Inflammatory macrophage (primary cell): ENCODE data around the gene RHBDD1.

Source experiments
- DNase-seq, 2 donors: peaks; one replicate each; pipeline ENCODE4 v3.0.0-alpha.2; 2020 to 2022

RHBDD1 gene

DNA sequence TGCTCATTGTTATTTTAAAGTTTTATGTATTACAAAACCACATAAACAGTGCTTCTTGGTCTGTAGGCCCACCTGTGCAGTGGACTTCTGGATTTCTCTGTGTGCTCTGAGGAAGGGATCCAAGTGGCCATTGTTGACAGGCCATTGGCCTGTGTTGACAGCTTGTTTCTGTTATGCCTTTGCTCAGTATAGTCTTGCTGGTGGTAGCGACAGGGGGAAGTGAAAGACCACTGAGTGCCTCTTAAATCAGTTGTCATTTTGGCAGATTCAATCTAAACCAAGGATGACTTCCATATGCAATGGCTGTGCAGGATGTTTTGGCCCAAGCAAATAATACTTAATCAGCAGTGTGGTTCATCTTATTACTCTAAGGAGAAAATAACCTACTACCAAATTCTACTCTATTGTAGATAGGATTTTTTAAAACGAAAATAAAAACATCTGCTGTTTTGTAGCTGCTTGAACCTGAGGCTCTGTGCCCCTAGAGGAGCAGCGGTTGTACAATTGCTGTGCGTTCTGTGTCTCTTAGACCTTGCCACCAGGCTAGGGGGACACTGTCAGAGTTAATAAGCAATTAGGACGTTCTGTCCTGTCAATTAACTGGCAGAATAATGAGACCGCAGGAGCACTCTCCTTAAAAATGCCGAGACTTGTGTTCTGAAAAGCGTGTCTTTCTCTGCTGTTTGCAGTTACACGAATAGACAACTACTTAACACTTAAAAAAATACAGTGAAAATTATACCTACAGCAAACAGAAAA, 108.2 kb downstream of the RHBDD1 start:
- no peak for DNase-seq

DNA sequence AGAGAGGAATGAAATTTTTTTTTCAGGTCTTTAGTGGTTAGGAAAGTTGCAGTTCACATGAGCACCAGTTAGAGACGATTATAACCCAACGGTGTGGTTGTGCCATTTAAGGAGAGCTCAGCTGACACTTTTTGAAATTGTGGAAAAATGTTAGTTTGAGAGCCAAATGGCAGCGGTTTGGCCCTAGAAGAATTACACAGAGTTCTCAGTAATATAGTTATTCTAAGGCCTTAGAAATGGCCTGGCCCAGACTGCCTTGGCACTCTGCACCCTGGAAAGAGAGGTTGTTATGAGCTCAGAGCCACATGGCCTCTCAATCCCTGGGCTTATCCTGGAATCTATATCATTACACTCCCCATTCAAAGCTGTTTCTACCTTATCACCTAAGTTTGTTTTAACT, 117.4 kb downstream of the RHBDD1 start:
- DNase-seq: no peak

DNA sequence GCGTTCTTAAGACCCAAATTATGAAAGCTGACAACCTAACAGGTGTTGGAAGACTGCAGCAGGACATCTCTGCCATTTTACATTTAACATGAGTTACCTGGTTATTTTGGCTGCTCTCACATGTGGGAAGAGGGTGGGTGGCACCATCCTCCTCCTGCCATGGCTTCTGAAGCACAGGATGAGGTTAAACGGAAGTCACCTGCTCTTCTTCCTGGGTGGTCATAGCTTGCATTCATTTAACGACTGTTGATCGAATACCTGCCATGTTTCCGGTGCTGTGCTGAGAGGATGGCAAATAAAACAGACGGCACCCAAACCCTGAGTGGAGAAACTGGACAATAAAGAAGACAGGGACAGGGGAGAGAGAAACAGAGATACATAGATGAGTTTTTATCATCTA, 118.0 kb downstream of the RHBDD1 start:
- DNase-seq: no peak

DNA sequence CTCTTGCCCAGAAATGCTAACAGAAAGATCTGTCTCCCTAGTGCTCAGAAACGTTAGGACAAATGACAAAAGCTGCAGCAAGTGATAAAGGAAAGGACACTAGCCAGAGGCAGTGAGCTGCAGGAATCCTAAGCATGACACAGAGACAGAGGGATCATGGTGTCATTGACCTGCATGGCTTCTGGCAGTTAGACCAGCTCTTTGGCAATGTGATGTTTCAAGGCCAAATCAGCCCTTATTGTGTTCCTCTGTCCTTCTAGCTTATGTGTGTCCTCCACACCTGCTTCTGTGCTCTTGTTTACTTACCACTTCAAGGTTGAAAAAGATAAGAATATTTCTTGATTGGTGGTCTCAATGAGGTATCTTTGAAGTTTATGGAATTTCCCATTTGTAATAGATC, 120.8 kb downstream of the RHBDD1 start:
- DNase-seq: no peak

DNA sequence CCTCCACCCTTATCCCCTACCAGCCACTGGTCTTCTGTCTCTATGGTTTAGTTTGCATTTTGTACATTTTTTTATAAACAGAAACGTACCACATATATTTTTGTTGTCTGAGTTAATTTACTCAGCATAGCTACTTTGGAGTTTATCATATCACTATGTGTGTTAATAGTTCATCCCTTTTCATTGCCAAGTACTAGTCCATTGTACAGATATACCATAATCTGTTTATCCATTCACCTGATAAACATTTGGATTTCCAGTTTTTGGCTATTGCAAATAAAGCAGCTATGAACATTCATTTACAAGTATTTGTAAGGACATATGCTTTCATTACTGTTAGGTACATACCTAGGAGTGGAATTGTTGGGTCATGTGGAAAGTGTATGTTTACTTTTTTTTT, 123.6 kb downstream of the RHBDD1 start:
- DNase-seq: no peak

DNA sequence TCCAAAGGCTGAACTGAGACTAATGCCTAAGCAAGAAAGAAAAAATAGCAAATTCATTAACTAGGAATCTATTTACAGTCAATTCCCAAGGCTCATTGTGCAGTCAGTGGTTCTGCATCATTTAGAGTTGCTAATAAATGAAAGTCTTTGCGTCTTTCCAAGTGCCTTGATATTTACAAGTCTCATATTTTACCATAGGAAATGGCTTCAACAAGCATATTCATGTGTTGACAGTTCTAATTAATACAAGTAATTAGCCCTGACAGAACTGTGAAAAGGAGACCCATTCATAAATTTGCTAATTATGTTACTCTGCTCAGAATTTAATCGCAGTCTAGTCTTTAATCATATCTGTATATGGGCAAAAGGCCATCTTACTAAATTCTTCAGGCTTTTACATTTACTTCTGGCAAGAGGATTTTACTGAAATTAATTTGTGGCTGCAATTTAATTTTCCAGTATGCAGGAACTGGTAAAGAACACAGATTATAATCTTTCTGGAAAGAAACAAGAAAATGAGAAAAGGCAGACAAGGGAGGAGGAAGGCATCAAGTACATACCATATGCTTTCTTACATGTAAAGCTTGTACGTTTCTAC, 126.4 kb downstream of the RHBDD1 start:
- DNase-seq: no peak

DNA sequence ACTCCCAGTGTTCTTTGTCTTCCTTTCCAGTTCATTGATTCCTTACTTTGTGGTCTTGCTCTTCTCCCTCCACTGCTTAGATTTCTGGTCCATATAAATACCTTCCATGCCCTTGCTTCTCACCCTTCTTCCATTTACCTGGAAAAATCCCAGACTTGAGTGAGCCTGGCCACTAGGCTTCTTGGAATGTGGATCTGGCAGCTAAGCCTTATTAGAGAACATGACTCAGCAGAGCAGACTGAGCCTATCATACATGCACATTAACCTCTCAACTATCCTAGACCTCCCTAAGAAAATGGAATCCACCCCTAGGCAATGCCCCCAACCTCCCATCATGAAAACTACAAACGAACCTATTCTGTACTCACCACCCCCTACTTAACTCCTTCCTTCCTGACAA, 127.7 kb downstream of the RHBDD1 start:
- DNase-seq: no peak

DNA sequence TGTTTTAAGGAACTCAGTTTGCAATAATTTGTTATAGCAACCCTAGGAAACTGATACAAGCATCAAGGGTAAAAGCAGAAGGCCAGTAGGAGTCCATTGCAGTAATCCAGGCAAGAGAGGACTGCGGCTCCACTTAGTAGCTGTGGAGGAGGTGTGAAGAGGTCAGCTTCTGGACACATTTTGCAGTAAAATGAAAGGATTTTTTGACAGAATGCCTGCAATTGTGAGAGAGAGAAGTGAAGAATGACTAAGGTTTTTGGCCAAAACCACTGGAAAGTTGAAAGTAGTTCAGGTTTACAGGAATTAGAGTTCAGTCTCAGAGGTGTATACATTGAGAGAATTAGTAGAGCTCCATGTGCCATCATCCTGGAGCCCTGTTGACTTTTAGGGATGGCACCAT, 129.5 kb downstream of the RHBDD1 start:
- DNase-seq: peak in 1 of 2 donors; percentile 6

DNA sequence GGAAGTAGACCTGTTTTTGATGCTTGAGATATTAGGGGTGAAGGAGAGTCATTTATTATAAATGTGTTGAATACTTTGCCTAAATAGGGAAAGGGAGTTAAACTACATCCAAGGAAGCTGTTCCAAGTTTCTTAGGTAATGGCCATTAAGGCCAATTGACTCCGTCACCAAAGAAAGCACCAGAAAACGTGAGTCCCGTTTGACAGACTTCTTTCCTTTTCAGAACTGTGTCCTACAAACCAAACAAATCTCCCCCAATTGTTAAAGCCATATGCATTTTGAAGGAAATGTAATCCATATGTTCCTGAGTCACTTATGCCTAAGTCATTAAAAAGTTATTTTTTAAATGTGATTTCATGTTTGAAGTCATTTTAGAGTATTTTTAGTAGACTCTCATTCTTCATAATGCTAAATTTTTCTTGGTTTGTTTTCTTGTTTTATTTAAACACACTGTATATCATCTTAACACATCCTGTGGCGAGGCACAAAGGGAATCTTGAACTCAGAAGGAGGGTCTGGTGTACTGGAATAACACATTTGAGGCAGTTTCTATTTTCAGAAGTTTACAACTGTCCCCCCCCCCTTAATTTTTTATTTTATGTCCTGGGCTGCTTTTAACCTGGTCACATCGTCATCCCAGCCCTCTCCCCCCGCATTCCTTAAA, 133.7 kb downstream of the RHBDD1 start:
- DNase-seq: no peak

DNA sequence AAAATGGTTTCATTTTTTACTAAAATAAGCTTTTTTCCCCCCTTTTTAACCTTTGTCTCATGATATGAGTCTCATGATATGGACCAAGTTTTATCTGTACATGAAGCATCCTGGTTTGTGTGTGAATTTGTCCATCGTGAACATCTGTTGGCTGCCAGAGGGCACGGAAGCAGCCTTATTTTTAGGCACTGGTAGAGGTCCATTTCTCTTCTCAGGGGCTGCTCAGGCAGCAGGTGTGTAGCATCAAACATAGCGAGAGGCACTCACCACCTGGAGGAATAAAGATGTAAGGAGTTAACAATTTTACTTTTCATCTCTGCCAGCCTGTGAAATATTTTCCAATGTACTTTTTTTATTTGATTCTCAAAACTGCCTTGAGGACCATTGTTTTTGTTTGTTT, 134.5 kb downstream of the RHBDD1 start:
- no peak for DNase-seq

DNA sequence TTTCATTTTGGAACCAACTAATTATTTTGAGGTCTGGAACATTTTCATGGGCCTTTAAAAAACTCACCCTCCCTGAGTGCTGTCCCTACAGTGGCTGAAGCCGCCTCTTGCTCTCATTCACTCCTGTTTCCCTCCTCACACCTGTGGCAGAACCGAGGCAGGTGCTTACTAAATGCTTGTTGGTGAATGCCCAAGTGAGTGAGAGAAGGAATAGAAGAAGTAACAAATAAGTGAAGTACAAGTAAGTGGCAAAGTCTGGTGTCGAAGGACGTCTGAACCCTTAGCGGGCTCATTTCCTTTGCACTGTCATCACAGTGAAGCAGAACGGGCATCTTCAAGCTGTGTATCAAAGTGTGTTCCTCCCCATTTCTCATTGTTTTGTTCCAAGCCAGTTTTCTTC, 135.2 kb downstream of the RHBDD1 start:
- no peak for DNase-seq

DNA sequence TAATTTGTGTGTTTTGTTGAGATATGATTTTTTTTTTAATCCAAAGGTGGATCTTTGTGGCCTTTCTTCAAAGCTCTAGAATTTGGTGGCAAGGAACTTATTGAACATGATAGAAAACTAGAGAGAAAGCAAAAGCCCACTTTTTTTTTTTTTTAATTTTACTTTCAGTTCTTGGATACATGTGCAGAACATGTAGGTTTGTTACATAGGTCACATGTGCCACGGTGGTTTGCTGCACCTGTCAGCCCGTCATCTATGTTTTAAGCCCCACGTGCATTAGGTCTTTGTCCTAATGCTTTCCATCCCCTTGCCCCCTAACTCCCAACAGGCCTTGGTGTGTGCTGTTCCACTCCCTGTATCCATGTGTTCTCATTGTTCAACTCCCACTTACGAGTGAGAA, 135.9 kb downstream of the RHBDD1 start:
- DNase-seq: no peak

DNA sequence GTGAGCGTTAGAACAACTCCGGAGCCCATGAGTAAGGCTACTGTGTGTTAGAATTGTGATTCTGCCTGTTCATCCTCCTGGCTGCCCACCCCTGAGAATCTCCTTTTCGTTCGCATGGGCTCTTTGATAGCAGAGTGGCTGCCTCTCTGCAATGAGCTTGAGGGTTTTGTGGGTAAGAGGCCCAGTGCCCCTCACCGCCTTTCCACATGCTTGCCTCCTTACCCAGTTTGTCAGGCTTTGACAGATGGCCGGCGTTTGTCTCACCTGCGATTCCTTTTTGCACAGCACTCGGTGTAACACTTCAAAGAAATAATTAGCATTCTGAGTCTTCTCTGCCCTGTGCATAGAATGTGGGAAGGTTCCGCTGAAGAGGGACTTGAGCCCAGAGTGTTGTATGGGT, 138.0 kb downstream of the RHBDD1 start:
- no peak for DNase-seq

DNA sequence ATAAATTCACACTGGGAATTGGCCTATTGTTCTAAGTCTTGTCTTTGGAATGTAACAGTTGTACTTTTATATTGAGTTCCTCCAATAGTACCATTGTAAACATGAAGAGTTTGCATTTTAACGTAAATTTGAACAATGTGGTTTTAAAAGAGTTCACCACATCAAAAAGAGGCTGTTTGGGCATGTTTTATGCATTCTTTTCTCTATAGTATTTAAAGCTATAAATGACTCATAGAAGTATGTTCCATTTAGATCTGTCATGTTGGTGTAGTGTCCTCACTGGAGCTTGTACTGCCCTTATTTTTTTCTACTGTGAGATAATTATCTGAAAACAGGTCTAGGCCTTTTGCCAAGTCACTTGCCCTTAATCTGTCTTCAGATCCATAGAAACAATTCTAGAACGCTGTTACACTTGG, 141.9 kb downstream of the RHBDD1 start:
- no peak for DNase-seq

DNA sequence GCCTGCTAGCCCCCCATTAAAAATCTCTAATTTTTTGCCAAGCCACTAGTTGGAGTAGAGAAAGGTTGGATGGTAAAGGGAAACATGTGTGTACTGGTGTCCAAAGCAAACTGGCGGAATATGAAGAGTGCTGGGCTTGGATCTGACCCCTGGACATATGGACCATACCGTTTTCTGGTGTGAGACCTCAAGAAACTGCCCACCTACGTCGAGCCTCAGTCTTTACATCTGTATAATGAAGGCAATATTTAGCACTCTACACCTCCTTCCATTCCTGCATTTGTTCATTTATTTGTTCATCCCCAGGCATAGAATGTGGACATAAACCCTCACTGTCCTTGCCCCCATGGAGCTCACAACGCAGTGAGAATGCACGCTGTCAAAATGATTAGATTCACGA, 142.4 kb downstream of the RHBDD1 start:
- no peak for DNase-seq

DNA sequence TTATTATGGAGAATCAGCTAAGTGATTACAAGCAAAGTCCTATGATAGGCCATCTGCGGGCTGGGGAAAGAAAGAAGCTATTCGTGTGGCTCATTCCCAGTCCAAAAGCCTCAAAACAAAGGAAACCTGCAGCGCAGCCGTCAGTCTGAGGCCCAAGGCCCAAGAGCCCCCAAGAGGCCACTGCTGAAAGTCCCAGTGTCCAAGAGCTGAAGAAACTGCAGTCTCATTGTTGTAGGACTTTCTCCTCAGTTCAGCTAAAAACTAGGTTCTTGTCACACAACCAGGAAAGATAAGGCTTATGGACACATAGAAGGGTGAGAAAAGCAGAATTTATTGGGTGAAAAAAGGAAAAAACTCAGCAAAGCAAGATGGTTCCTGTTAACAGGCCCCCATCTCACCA, 143.2 kb downstream of the RHBDD1 start:
- DNase-seq: no peak

DNA sequence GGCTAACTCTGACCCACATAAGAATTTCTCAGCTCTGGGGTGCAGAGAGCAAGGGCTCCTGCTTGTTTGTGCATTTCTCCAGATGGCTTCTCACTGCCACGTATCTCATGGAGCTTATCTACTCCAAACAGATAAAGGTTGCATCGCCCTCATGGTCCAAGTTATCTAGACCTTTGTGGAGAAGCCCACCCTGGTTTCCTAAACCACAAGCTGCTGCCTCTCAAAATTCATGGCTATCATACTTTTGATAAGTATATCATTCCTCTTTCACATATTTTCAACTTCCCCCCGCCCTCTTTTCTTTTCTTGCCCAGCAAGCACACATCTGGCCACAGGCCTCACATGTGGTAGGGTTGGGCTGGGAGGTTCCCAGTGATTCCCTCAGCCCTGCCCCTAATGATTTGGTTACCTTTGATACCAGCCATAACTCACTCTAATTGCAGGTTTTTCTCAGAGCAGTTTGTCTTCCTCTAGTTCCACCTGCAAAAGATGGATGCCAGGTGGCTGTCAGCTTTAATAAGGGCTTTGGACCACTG, 146.0 kb downstream of the RHBDD1 start:
- no peak for DNase-seq

DNA sequence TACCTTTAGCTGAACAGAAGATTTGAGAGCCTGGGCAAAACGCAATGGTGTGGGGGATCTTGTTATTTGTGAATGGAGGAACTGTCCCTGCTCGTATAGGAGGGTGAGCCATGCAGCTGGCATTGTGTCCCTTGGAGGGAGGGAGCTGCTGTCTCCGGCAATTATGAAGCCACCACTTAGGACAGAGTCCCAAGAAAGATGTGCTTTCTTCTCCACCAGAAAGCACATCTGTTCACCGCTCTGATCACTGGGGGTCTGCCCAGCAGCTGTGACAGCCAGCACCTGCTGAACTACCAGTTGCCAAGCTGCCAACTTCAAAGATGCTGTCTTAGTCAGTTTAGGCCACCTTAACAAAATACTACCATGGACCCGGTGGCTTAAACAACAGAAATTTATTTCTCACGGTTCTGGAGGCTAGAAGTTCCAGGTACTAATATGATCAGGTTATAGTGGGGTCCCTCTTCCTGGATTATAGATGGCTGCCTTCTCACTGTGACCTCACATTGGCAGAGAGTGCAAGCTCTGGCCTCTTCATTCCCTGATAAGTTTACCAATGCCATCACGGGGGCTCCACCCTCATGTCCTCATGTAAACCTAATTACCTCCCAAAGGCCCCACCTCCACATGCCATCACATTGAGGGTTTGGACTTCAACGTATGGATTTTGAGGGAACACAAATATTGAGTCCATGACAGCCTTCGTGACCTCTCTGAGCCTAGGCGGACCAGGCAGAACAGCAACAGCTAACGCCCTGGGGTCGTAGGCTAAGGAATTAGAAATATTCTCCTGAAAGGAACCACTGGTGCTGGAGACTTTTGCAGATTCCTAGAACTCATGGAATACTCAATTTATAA, 148.3 kb downstream of the RHBDD1 start:
- DNase-seq: no peak

DNA sequence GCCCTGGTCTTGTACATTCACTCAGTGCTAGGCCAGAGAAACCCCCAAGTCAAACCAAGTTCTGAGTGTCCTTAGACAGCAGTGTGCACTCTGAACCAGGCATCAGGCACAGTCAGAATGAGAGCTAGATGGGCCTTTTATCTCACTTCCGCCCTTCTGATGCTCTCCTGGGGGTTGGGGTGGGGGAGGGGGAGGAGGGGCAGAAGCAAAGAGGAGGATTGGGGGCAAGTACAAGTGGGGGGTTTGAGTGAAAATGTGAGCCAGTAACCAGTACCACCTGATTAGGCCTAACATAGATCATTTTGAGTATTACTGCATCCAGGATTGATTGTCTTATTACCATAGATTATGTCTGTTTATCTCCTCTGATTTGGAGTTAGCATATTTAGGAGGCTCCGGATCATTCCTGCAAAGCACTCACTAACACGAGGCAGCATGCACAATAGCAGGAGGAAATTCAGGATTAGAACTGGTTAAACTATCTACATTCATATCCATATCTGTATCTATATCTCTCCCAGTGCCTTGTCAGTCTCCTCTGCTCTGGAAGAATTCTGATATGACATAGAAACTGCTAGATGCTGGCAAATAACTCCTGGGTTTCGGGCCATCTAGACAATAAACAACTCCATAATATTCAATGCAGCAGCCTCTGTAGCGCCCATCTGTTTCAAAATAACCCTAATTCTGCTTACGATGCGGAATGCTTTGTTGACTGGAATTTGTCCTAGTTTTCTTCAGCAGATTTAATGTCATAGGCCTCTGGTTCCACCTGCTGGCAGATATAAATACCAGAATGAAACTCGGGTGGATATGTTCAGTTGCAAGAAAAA, 149.1 kb downstream of the RHBDD1 start:
- DNase-seq: peak; percentile 36 to 38

DNA sequence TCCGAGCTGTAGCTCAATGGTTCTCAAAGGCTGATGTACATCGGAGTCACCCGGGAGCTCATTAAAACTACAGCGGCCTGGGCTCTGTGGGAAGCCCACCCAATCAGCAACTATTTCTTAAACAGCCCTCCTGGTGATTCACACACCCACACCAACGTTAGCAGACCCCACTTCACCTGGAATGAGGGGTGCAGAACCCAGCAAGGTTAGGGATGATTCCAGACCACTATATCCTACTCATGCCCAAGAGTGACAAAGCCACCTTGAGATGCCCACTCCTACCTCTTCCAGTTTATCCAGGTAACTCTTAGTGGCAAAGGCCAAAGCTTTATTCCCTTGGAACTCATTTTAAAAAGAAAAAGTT, 149.7 kb downstream of the RHBDD1 start:
- DNase-seq: no peak

DNA sequence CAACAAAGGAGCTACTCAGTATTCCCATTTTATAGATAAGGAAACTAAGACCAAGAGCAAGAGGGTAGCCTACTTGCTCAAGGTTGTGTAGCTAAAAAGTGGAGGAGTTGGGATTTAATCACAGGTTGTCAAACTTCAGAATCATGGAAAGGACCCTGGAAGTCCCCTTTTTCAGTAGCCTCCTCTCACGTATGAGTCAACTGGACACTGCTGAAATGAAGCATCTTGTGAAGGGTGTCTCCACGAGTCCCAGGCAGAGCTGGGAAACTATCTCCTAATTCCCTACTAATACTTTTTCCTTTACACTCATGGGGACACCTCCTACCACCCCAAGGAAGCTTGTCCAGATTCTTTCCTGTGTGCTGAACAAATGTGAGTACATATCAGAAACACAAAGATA, 155.8 kb downstream of the RHBDD1 start:
- no peak for DNase-seq

DNA sequence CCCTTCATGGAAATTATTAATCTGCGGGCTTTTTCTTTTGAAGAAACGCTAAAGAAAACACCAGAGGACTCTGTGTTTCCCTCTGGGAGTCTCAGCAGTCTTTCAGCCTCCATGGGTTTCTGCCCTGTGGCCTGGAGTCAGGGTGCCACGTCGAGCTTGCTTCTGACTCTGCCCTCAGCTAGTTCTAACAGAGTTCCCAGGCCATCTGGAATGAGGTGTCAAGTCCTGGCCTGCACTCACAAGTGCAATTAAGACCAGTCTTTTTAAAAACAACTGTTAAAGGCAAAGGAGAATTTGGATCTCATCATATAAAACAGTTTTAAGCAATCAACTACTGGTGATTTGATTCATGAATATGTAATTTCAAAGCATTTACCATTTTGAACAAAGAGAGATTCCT, 157.3 kb downstream of the RHBDD1 start:
- no peak for DNase-seq
